Thyroid gland (tissue), 4 donors: Measurements from ENCODE around the gene KRT76. TPM values are rescaled to one million over a fixed set of nuclear protein-coding genes. Genes with fewer than 3 reads are reported as not detected.

Source experiments
- DNase-seq, 2 donors: peaks; one replicate each; pipeline ENCODE4 v3.0.0-alpha.2; 2019
- H3K27ac ChIP-seq, 3 donors: fragments of 200-600 bp; sonication (generic); 1 replicate in 2 of 3; 2 replicates in 1 of 3; pipeline ENCODE4 v1.5.1; 2016 to 2019; ENCODE audit warnings: mild to moderate bottlenecking in 1 of 3, moderate library complexity in 1 of 3
- H3K27me3 ChIP-seq: fragments of 200-600 bp; sonication (generic); one replicate; pipeline ENCODE4 v1.5.1; 2019
- H3K36me3 ChIP-seq, 2 donors: fragments of 200-600 bp; sonication (generic); one replicate each; pipeline ENCODE4 v1.5.1; 2016 to 2019
- H3K4me1 ChIP-seq, 2 donors: fragments of 200-600 bp; sonication (generic); one replicate each; pipeline ENCODE4 v1.5.1; 2017 to 2019
- H3K4me3 ChIP-seq, 3 donors: fragments of 200-600 bp; sonication (generic); replicated peaks in 1 of 3; 1 replicate in 2 of 3; 2 replicates in 1 of 3; pipeline ENCODE4 v1.5.1; 2016; ENCODE audit warnings: mild to moderate bottlenecking in 1 of 3
- H3K9me3 ChIP-seq: fragments of 200-600 bp; sonication (generic); one replicate; pipeline ENCODE4 v1.5.1; 2017
- CTCF ChIP-seq, 6 experiments: fragments of 200-600 bp in 3 of 6; fragments of 450-650 bp in 3 of 6; sonication (generic) in 3 of 6; IDR thresholded peaks; one replicate each; pipeline ENCODE4 v1.5.1; 2016 to 2019; ENCODE audit warnings: antibody characterized with exemption in 6 of 6, mild to moderate bottlenecking in 2 of 6, inconsistent platforms in 1 of 6, moderate library complexity in 1 of 6
- POLR2A ChIP-seq, 2 donors: fragments of 450-650 bp; IDR thresholded peaks; one replicate each; pipeline ENCODE4 v1.6.1; 2017; ENCODE audit warnings: antibody characterized with exemption in 2 of 2, mild to moderate bottlenecking in 2 of 2, moderate library complexity in 1 of 2
- WGBS, 2 donors: methylation state at CpG; one replicate each; pipeline ENCODE4 v1.1.5; 2017; 5-methylcytosine and 5-hydroxymethylcytosine counted together
- intact Hi-C: fragments of 100-400 bp; cut with DNase I; formaldehyde crosslinking; loops from one replicate; pipeline ENCODE4 v1.15.1; 2023
- total RNA-seq, 4 donors: library from RNA; depleted of rRNA; stranded (reverse); fragments of >200 nt; gene quantifications; one replicate each; pipeline ENCODE4 v1.2.3, GENCODE V29; 2016

KRT76 gene
- total RNA-seq, 4 donors from 2014 or later, result not detected

GRCh38 chr12:52813885-52814709, 37.0 kb upstream of the KRT76 start, which contains the start of gene KRT4:
Gene KRT4 (minus strand): TSS chr12:52814116. CDS start chr12:52814058, 58 bp downstream.
- Histone ChIP-seq H3K27me3 (no peaks in the 10 kb centered on the region), H3K9me3 (no peaks in the 10 kb centered on the region), H3K4me3 (no peak within 1 kb of the TSS), H3K4me1 (peaks cover 3 to 8% of the 10 kb centered on the region in 2 donors), H3K36me3 (no peaks in the 10 kb centered on the region), H3K27ac (no peak within 1 kb of the TSS)
- intact Hi-C loops, result no loop called here
- WGBS, 2 donors, result 74 to 84% methylated on average over 7 to 15 of the region's 15 CpGs
- no peak for DNase-seq
- TF ChIP-seq POLR2A (IDR thresholded peaks at IDR 0.05), result no peak
- TF ChIP-seq CTCF (IDR thresholded peaks at IDR 0.05), result no peak

- Histone ChIP-seq H3K27me3 (no peaks in the 10 kb centered on the region), H3K4me1 (peaks cover 3 to 5% of the 10 kb centered on the region in 2 donors), H3K36me3 (no peaks in the 10 kb centered on the region), H3K4me3 (no peak overlapping the region), H3K9me3 (no peaks in the 10 kb centered on the region), H3K27ac (no peak overlapping the region)
- 94 to 97% methylated on average over 8 to 9 of the region's 10 CpGs for WGBS, 2 donors
- DNase-seq, result no peak
- intact Hi-C loops, result no loop called here
- TF ChIP-seq CTCF (IDR thresholded peaks at IDR 0.05) (no peak), POLR2A (IDR thresholded peaks at IDR 0.05) (no peak)
Measured at GRCh38 chr12:52813203-52813819, 36.2 kb upstream of the KRT76 start.

GRCh38 chr12:52812749-52813148, 35.6 kb upstream of the KRT76 start:
- H3K27ac ChIP-seq, result no peak overlapping the region
- TF ChIP-seq CTCF (IDR thresholded peaks at IDR 0.05) (no peak), POLR2A (IDR thresholded peaks at IDR 0.05) (no peak)
- H3K4me3 ChIP-seq, result no peak overlapping the region
- H3K4me1 ChIP-seq, result peaks cover 3 to 4% of the 10 kb centered on the region in 2 donors
- no peaks in the 10 kb centered on the region for H3K36me3 ChIP-seq
- DNase-seq, result no peak
- intact Hi-C loops, result no loop called here
- no peaks in the 10 kb centered on the region for H3K9me3 ChIP-seq
- H3K27me3 ChIP-seq, result no peaks in the 10 kb centered on the region
- 25 to 39% methylated on average over 3 of the region's 3 CpGs for WGBS, 2 donors

- 72 to 80% methylated on average over 3 to 4 of the region's 4 CpGs for WGBS, 2 donors
- Histone ChIP-seq H3K27ac (no peak overlapping the region), H3K4me1 (peaks cover 3 to 4% of the 10 kb centered on the region in 2 donors), H3K9me3 (no peaks in the 10 kb centered on the region), H3K4me3 (no peak overlapping the region), H3K27me3 (no peaks in the 10 kb centered on the region), H3K36me3 (no peaks in the 10 kb centered on the region)
- DNase-seq, result no peak
- intact Hi-C loops, result no loop called here
- no peak for TF ChIP-seq CTCF (IDR thresholded peaks at IDR 0.05)
- no peak for TF ChIP-seq POLR2A (IDR thresholded peaks at IDR 0.05)
Measured at GRCh38 chr12:52812073-52812400, 34.9 kb upstream of the KRT76 start.
